Adrenal gland (tissue), 12 donors: ENCODE data around the gene ZCRB1. TPM values are rescaled to one million over a fixed set of nuclear protein-coding genes. Genes with fewer than 3 reads are reported as not detected.
A peak's percentile ranks its signal among the peaks of the same experiment; 100 is the strongest.
"Not testable (repeated sequence)": the region's sequence is repeated elsewhere in the genome, so short reads cannot be mapped to it uniquely, and the experiment has no call there.

Source experiments
- DNase-seq, 7 donors: peaks; one replicate each; pipeline ENCODE4 v3.0.0-alpha.2; 2019 to 2020
- H3K27ac ChIP-seq, 5 donors: fragments of 200-600 bp; sonication (generic) in 4 of 5; 1 replicate in 3 of 5; 2 replicates in 2 of 5; pipeline versions ENCODE4 v1.5.1 to v1.8.0; 2016 to 2020; ENCODE audit warnings: mild to moderate bottlenecking in 1 of 5
- H3K27me3 ChIP-seq: fragments of 200-600 bp; 2 replicates; pipeline ENCODE4 v1.8.0; 2021
- H3K36me3 ChIP-seq, 2 donors: fragments of 200-600 bp; replicated peaks in 1 of 2; 1 replicate in 1 of 2; 2 replicates in 1 of 2; pipeline versions ENCODE4 v1.5.1 to v1.8.0; 2018 to 2022
- H3K4me1 ChIP-seq, 2 donors: fragments of 200-600 bp; replicated peaks in 1 of 2; 1 replicate in 1 of 2; 2 replicates in 1 of 2; pipeline versions ENCODE4 v1.5.1 to v1.8.0; 2018 to 2021
- H3K4me3 ChIP-seq, 4 donors: fragments of 200-600 bp; sonication (generic) in 3 of 4; one replicate each; pipeline ENCODE4 v1.5.1; 2016 to 2018
- H3K9me3 ChIP-seq, 3 donors: fragments of 200-600 bp; sonication (generic) in 1 of 3; replicated peaks in 1 of 3; 1 replicate in 2 of 3; 2 replicates in 1 of 3; pipeline versions ENCODE4 v1.5.1 to v1.8.0; 2016 to 2021
- CTCF ChIP-seq, 6 experiments: fragments of 450-650 bp in 4 of 6; fragments of 200-600 bp in 2 of 6; sonication (generic) in 1 of 6; IDR thresholded peaks; 1 replicate in 5 of 6; 2 replicates in 1 of 6; pipeline versions ENCODE4 v1.5.1 to v1.8.0; 2016 to 2021; ENCODE audit warnings: antibody characterized with exemption in 6 of 6, mild to moderate bottlenecking in 2 of 6, moderate library complexity in 1 of 6
- POLR2A ChIP-seq, 2 donors: fragments of 450-650 bp; IDR thresholded peaks; one replicate each; pipeline ENCODE4 v1.6.1; 2017; ENCODE audit warnings: antibody characterized with exemption in 2 of 2, mild to moderate bottlenecking in 2 of 2, moderate library complexity in 1 of 2
- WGBS, 4 donors: extraction: QIAGEN DNeasy Blood & Tissue Kit in 2 of 4; methylation state at CpG; one replicate each; pipeline versions ENCODE4 v1.1.5 to v1.1.7; 2013 to 2017; 5-methylcytosine and 5-hydroxymethylcytosine counted together
- intact Hi-C, 2 donors: fragments of 100-400 bp; cut with DNase I; formaldehyde crosslinking; loops; one replicate each; pipeline versions ENCODE4 v1.14.1 to v1.15.0; 2022 to 2023
- polyA plus RNA-seq, 3 donors: library from polyadenylated mRNA; stranded (reverse); fragments of 200-250 nt in 2 of 3; fragments of 350-450 nt in 1 of 3; fragmentation: Illumina TruSeq in 1 of 3; extraction: RNeasy Lipid Tissue Mini Kit (QIAGEN cat#74804) in 1 of 3; gene quantifications; one replicate each; pipeline ENCODE4 v1.2.3, GENCODE V29; 2013 to 2014
- total RNA-seq, 9 donors: library from RNA; depleted of rRNA in 4 of 9; stranded (reverse); fragments of >200 nt in 4 of 9; fragments of 120-200 nt in 1 of 9; fragmentation: NEBNext Ultra II Directional in 1 of 9; extraction: Animal tissue kit (Norgen Biotek cat#: 25700) in 1 of 9; gene quantifications; one replicate each; pipeline versions ENCODE4 v1.1.0 to v1.2.4, GENCODE V29; 2013 to 2023
- donor health status: healthy with polysubstance abuse.
- donor health status: Bipolar disorder and iron deficiency.
- donor health status: DM: yes; HTN: yes; CAD: no.
- donor health status: DM: no; HTN: no; CAD: no.
- donor health status: DM: no; HTN: no; CAD: no.
- donor health status: DM: yes; HTN: yes; CAD: no.

The ZCRB1 gene
- total and polyA plus RNA-seq, 12 donors, result 23.5 to 110 (median 58.2) TPM

GRCh38 chr12:42336286-42336685, 10.4 kb upstream of the ZCRB1 start:
- no peak overlapping the region for H3K27ac ChIP-seq
- no peak overlapping the region for H3K4me3 ChIP-seq
- no peak for DNase-seq
- H3K9me3 ChIP-seq, result no peaks in the 10 kb centered on the region
- H3K36me3 ChIP-seq, result peaks cover 0 to 7% of the 10 kb centered on the region in 2 donors
- H3K27me3 ChIP-seq, result no peaks in the 10 kb centered on the region
- peaks cover 0 to 5% of the 10 kb centered on the region in 2 donors for H3K4me1 ChIP-seq
- 29 to 47% (median 40%) methylated on average over 1 of the region's 1 CpG for WGBS, 4 donors
- intact Hi-C loops, result loop anchor here in 1 of 2 donors (10.0 kb wide), 1 partner anchor 211 kb away; no protein-coding TSS in a partner anchor
- TF ChIP-seq POLR2A (IDR thresholded peaks at IDR 0.05), result no peak
- TF ChIP-seq CTCF (IDR thresholded peaks at IDR 0.05), result no peak

DNA sequence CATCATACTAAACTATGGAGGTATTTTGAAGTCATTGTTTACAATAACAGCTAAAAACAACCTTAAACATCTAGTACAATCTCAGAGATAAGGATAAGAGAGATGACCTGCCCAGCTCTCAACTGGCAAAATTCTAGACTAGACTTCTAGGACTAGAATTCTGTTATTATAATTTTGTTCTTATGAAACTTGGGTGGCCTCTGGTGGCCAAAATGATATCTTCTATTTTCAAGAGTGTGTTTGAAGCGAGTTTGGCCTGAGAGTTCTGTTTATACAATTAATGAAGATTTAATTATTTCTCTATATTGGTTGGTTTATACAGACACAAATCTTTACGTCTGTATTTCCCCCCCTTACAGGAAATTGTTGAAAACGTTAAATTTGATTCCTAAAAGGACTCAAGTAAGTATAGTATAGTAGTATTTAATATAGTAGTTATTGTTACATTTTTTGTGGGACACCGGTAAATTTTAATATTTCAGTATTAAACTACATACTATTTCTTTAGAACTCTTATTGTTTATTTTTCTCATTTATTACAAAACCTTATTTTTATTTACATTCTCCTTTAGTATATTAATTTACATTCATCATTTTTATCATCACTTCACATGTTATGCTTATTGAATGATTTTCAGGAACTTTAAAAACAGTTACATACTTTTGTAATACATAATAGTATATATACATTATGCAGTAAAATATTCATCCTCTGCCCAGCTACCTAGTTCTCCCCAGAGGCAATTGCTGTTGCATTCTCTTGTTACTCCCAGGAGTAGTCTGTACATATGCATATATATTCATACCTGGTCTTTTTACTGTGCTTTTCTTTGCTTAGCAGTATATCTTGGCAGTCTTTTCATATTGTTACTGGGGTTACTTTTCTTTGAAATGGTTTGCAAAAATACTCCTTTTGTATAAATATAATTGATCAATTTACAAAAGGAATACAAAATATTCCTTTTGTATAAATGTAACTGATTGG, 6.7 kb upstream of the ZCRB1 start:
- Histone ChIP-seq H3K36me3 (peaks cover 0 to 7% of the 10 kb centered on the region in 2 donors), H3K4me1 (peaks cover 0 to 15% of the 10 kb centered on the region in 2 donors), H3K4me3 (no peak overlapping the region), H3K27me3 (no peaks in the 10 kb centered on the region), H3K9me3 (no peaks in the 10 kb centered on the region), H3K27ac (no peak overlapping the region)
- TF ChIP-seq CTCF (IDR thresholded peaks at IDR 0.05), result peak; percentile 53 to 79 (median 68)
- no peak for TF ChIP-seq POLR2A (IDR thresholded peaks at IDR 0.05)
- intact Hi-C loops, result loop anchor here (5.0 to 10.0 kb wide), 2 partner anchors 200 to 208 kb away; no protein-coding TSS in a partner anchor
- peak in 5 of 7 donors; percentile 28 to 63 (median 56) for DNase-seq
- WGBS, 4 donors, result 28 to 37% (median 31%) methylated on average over 4 of the region's 4 CpGs

DNA sequence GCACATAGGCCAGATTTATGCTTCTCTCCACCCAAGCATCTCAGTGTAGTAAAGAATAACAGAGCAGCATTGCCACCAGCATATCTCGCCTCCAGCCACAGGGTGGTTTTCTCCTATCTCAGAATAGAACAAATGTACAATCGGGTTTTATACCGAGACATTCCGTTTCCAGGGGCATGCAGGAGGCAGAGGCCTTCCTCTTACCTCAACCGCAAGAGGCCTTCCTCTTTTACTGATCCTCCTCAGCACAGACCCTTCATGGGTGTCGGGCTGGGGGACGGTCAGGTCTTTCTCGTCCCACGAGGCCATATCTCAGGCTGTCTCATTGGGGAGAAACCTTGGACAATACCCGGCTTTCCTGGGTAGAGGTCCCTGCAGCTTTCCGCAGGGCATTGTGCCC, 4.2 kb upstream of the ZCRB1 start:
- intact Hi-C loops, result loop anchor here (5.0 to 10.0 kb wide), 2 partner anchors 198 to 205 kb away; no protein-coding TSS in a partner anchor
- H3K4me3 ChIP-seq, H3K9me3 ChIP-seq, H3K36me3 ChIP-seq, DNase-seq, H3K27me3 ChIP-seq, H3K27ac ChIP-seq: not testable (repeated sequence)
- 79 to 90% (median 84%) methylated on average over 11 of the region's 11 CpGs for WGBS, 4 donors
- H3K4me1 ChIP-seq, result peaks cover 6 to 32% of the 10 kb centered on the region in 2 donors

- Histone ChIP-seq H3K27me3 (no peaks in the 10 kb centered on the region), H3K4me3 (peak overlapping the region in 2 of 4 donors; percentile 75 to 89), H3K27ac (no peak overlapping the region), H3K9me3 (no peaks in the 10 kb centered on the region), H3K4me1 (peaks cover 10 to 41% of the 10 kb centered on the region in 2 donors), H3K36me3 (peaks cover 0 to 10% of the 10 kb centered on the region in 2 donors)
- TF ChIP-seq POLR2A (IDR thresholded peaks at IDR 0.05), result no peak
- no peak for TF ChIP-seq CTCF (IDR thresholded peaks at IDR 0.05)
- intact Hi-C loops, result loop anchor here (10.0 kb wide), 1 partner anchor 92 kb away; the partner anchor contains the start of gene YAF2 (in 2 of the 2)
- 55 to 65% (median 57%) methylated on average over 2 of the region's 2 CpGs for WGBS, 4 donors
- DNase-seq, result no peak
Observed at GRCh38 chr12:42327227-42327590, 1.3 kb upstream of the ZCRB1 start.
